ENCODE measurements around the gene ADAMTS12.

The ADAMTS12 gene

DNA sequence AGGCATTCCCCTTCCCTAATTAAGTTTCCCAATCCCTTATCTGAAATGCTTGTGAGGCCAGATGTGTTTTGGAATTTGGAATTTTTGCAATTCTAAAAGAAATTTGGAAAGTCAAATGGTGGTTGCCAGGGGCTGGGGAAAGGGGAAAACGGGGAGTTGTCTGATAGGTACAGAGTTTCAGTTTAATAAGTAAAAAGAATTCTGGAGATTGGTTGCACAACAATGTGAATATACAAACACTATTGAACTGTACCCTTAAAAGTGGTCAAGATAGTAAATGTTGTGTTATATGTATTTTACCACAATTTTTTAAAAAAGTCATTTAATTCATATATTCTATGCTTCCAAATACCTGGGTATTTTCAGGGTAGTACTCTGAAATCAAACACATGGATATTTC, 154.5 kb downstream of the ADAMTS12 start:
- TF ChIP-seq, protein P1, sequence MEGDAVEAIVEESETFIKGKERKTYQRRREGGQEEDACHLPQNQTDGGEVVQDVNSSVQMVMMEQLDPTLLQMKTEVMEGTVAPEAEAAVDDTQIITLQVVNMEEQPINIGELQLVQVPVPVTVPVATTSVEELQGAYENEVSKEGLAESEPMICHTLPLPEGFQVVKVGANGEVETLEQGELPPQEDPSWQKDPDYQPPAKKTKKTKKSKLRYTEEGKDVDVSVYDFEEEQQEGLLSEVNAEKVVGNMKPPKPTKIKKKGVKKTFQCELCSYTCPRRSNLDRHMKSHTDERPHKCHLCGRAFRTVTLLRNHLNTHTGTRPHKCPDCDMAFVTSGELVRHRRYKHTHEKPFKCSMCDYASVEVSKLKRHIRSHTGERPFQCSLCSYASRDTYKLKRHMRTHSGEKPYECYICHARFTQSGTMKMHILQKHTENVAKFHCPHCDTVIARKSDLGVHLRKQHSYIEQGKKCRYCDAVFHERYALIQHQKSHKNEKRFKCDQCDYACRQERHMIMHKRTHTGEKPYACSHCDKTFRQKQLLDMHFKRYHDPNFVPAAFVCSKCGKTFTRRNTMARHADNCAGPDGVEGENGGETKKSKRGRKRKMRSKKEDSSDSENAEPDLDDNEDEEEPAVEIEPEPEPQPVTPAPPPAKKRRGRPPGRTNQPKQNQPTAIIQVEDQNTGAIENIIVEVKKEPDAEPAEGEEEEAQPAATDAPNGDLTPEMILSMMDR (IDR thresholded peaks at IDR 0.05; ENCODE audit: extremely low read depth, missing control alignments), result no peak
- no peak for DNase-seq (ENCODE audit: low spot score)

DNA sequence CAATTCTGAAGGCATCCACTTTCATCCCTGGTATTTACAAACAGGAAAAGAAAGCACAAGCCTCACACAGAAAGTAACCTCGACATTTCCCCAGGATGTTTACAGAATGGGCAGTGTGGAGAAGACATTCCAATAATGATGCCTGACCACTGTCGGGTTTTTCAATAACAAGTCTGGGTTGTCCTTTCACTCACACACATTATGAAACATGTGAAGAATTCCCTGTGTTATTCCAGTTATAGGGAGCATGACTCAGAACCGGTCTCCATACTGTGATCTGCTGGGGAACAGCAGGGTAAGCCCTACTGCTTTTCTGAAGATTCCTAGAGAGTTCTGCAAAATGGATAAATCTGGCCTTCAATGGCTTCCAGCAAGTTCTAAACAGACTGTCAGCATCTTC, 155.3 kb downstream of the ADAMTS12 start:
- TF ChIP-seq, protein P1 (IDR thresholded peaks at IDR 0.05; ENCODE audit: extremely low read depth, missing control alignments), result no peak
- no peak for DNase-seq (ENCODE audit: low spot score)

DNA sequence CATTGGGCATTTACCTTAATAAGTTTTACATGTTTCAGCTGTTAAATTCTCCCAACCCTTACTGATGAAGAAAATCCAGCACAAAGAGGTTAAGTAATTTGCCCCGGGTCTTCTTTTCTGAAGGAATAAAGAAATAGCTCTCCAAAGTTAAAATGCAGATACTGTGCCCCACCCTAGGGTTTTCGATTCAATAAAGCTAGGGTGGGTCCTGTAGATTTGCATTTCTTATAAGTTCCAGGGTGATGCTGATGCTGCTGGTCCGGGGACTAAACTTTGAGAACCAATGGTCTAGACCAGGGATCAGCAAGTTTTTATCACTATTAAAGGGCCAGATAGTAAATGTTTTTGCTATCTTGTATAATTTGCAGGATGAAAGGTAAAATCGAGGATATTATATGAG, 156.7 kb downstream of the ADAMTS12 start:
- TF ChIP-seq, protein P1 (IDR thresholded peaks at IDR 0.05; ENCODE audit: extremely low read depth, missing control alignments), result no peak
- no peak for DNase-seq (ENCODE audit: low spot score)

DNA sequence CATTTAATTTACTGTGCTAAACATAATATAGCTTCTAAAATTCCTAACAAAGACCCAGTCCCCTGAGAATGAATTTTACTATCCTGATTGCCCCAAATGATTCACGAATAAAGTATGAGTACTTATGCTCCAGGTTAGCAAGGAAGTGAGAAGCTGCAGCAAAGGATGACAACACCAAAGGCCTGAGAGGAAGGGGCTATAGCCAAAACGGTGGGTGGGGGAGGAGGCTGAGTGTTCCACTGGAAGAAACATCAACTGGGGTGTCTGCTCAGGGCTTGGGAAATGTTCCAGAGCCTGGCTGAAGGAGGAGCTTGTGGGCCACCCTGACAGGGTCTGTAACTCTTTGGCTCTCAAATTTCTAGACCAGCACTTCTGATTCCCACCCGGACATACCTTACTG, 157.3 kb downstream of the ADAMTS12 start:
- TF ChIP-seq, protein P1 (IDR thresholded peaks at IDR 0.05; ENCODE audit: extremely low read depth, missing control alignments), result no peak
- DNase-seq (ENCODE audit: low spot score), result no peak

DNA sequence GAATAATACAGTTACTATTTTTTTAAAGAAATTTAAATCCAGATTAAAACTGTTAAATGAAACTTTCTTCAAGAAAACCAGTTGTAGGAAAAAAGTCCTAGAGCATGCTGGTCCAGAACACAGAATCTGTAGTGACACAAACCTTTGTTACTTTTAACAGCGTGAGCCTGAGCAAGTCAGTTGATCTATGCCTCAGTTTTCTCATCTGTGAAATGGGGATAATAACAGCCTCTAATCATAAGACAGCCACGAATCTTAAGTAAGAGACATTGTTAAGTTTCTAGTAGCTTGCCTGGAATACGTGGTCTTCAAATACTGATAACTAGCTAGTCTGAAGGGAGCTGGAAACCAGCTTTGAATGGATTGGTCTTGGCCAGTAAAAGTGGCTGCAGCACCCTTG, 158.6 kb downstream of the ADAMTS12 start:
- DNase-seq (ENCODE audit: low spot score), result no peak
- TF ChIP-seq, protein P1 (IDR thresholded peaks at IDR 0.05; ENCODE audit: extremely low read depth, missing control alignments), result no peak

DNA sequence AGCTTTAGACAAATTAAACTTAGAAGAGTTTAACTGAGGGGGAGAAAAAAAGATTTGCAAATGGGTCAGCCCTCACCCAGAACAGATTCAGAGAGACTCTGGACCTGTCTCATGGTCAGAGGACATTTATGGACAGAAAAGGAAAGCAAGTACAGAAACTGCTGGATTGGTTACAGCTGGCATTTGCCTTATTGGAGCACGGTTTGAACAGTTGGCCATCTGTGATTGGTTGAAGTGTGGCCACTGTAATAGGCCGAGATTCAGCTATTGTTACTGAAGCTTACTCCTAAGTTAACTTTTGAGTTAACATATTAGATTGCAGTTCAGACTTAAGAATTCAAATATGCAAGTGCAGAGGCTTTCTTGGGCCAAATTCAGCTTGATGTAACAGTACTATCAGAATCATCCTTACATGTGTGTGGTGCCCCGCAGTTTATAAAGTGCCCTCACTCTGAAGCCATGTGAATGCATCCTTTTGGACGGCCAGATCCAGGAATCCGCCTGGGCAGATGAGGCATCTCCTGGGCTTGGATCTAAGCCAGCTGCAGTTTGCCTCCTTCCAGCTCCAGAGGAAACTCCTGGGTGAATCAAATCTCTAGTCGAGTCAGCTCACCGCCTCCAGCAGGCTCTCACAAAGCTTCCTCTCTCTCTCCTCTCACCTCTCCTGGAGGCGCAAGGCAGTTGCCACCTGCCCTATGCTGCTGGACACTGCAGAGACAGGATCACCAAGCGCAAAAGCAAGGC, 165.2 kb downstream of the ADAMTS12 start:
- TF ChIP-seq, protein P1 (IDR thresholded peaks at IDR 0.05; ENCODE audit: extremely low read depth, missing control alignments), result no peak
- no peak for DNase-seq (ENCODE audit: low spot score)

DNA sequence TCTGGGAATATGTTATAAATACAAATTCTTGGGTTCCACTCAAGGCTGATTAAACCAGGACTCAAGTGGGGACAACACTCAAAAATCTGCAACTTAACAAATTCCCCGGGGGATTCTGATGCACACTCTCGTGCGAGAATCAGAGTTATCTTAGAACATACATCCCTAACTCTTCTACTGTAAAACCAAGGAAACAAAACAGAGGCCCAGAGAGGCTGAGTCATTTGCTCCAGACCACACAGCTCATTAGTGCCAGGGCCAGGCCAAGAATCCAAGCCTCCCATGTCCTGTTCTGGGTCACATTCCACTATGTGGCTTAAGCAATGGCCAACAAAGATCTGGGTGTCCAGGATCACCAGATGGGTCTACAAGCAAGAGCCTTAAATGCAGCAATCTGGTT, 166.0 kb downstream of the ADAMTS12 start:
- DNase-seq (ENCODE audit: low spot score), result no peak
- TF ChIP-seq, protein P1 (IDR thresholded peaks at IDR 0.05; ENCODE audit: extremely low read depth, missing control alignments), result no peak
